ENCODE measurements around the gene ATP6V0B.

Gene ATP6V0B

DNA sequence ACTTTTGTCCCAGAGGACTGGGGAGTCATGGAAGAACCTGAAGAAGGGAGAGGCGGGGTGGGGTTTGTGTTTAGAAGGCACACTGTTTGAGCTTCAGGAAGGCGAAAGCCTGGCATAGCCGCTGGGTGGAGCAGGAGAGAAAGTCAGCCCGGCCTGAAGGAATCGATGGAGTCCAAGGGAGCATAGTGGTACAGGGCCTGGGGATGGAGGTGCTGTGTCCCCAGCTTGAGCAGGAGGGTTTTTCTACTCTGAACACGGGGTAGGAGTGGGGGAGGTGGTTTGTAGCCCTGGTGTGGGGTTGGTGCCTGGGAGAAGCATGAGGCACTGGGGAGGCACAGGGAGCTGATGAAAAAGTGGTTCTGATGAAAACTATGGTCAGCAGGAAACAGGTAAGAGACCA, 12.0 kb downstream of the ATP6V0B start:
- Histone ChIP-seq H3K27ac (replicated peaks) (no peak overlapping the region), H3K27me3 (ENCODE audit: insufficient read depth, poor library complexity, severe bottlenecking) (no peaks in the 10 kb centered on the region), H3K4me3 (replicated peaks; ENCODE audit: insufficient read depth, low read length) (no peak overlapping the region)
- TF ChIP-seq SPI1 (IDR thresholded peaks at IDR 0.05; ENCODE audit: borderline replicate concordance, low read depth) (no peak), REST (IDR thresholded peaks at IDR 0.05; ENCODE audit: insufficient replicate concordance, low read depth) (no peak), POLR2AphosphoS5 (IDR thresholded peaks at IDR 0.05; ENCODE audit: low read depth) (no peak), GABPA (IDR thresholded peaks at IDR 0.05; ENCODE audit: low read depth) (no peak)
- TF ChIP-seq, protein P1, sequence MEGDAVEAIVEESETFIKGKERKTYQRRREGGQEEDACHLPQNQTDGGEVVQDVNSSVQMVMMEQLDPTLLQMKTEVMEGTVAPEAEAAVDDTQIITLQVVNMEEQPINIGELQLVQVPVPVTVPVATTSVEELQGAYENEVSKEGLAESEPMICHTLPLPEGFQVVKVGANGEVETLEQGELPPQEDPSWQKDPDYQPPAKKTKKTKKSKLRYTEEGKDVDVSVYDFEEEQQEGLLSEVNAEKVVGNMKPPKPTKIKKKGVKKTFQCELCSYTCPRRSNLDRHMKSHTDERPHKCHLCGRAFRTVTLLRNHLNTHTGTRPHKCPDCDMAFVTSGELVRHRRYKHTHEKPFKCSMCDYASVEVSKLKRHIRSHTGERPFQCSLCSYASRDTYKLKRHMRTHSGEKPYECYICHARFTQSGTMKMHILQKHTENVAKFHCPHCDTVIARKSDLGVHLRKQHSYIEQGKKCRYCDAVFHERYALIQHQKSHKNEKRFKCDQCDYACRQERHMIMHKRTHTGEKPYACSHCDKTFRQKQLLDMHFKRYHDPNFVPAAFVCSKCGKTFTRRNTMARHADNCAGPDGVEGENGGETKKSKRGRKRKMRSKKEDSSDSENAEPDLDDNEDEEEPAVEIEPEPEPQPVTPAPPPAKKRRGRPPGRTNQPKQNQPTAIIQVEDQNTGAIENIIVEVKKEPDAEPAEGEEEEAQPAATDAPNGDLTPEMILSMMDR (IDR thresholded peaks at IDR 0.05; ENCODE audit: insufficient read depth, low read length) = no peak
- DNase-seq (ENCODE audit: low read depth in 1 of 2, low spot score in 1 of 2) = no peak

DNA sequence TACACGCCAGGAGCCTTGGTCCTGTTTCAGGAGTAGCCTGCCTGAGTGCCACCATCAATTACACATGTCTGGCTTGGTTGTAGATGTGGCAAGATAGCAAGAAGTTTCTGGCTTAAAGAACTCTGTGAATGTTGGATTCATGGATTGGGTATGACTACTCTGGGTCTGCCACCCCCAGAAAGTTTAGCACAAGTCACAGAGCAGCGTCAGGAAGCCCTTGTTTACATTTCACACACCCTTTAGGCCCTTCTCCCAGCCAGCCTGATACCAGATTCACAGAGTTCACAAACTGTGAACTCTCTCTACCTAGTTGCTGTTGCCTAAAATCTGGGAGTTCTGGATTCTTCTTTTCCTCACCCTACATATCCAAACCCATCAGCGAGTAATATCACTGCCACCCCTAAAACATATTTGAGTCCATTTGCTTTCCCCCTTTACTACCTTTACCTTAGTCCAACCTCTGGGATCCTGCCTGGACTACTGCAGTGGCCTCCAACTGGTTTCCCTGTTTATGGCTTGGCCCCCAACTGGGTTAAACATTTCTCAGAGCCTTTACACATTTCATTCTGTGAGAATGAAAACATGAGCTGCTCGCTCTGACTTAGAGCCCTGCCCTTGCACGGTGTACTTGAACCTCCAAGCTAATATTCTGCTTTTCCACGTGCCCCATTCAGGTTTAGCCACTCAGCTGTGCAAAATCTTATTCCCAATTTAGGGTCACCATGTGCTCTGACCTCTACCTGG, 12.6 kb downstream of the ATP6V0B start:
- TF ChIP-seq GABPA (IDR thresholded peaks at IDR 0.05; ENCODE audit: low read depth) (no peak), POLR2AphosphoS5 (IDR thresholded peaks at IDR 0.05; ENCODE audit: low read depth) (no peak), SPI1 (IDR thresholded peaks at IDR 0.05; ENCODE audit: borderline replicate concordance, low read depth) (no peak), REST (IDR thresholded peaks at IDR 0.05; ENCODE audit: insufficient replicate concordance, low read depth) (no peak)
- TF ChIP-seq, protein P1 (IDR thresholded peaks at IDR 0.05; ENCODE audit: insufficient read depth, low read length) = no peak
- no peak for DNase-seq (ENCODE audit: low read depth in 1 of 2, low spot score in 1 of 2)

GRCh38 chr1:43990271-43991199, 15.8 kb downstream of the ATP6V0B start:
- no peak for DNase-seq (ENCODE audit: low read depth in 1 of 2, low spot score in 1 of 2)
- peak overlapping the region; percentile 82 for H3K4me3 ChIP-seq (replicated peaks; ENCODE audit: insufficient read depth, low read length)
- H3K27ac ChIP-seq (replicated peaks) = peak overlapping the region; percentile 37
- no peaks in the 10 kb centered on the region for H3K27me3 ChIP-seq (ENCODE audit: insufficient read depth, poor library complexity, severe bottlenecking)
- TF ChIP-seq POLR2AphosphoS5 (IDR thresholded peaks at IDR 0.05; ENCODE audit: low read depth) = no peak
- no peak for TF ChIP-seq SPI1 (IDR thresholded peaks at IDR 0.05; ENCODE audit: borderline replicate concordance, low read depth)
- TF ChIP-seq GABPA (IDR thresholded peaks at IDR 0.05; ENCODE audit: low read depth) = no peak
- TF ChIP-seq, protein P1 (IDR thresholded peaks at IDR 0.05; ENCODE audit: insufficient read depth, low read length) = no peak
- no peak for TF ChIP-seq REST (IDR thresholded peaks at IDR 0.05; ENCODE audit: insufficient replicate concordance, low read depth)

More for the DNA sequence above, 12.6 kb downstream of the ATP6V0B start:
- H3K27me3 ChIP-seq (ENCODE audit: insufficient read depth, poor library complexity, severe bottlenecking) = no peaks in the 10 kb centered on the region
- H3K4me3 ChIP-seq (replicated peaks; ENCODE audit: insufficient read depth, low read length) = no peak overlapping the region
- no peak overlapping the region for H3K27ac ChIP-seq (replicated peaks)
